Activated B cell treated with CpG ODN at 0.5 μM for 24 hours (primary cell): ENCODE measurements around the gene HS6ST3. TPM values are rescaled to one million over a fixed set of nuclear protein-coding genes. Genes with fewer than 3 reads are reported as not detected.
"Not testable (repeated sequence)": the region's sequence is repeated elsewhere in the genome, so short reads cannot be mapped to it uniquely, and the experiment has no call there.

ENCODE experiments used
- ATAC-seq: fragments of 200-7000 bp; cut with Tn5 transposase; one replicate; pipeline ENCODE4 v1.10.0; 2021; ENCODE audit warnings: low read depth, mild to moderate bottlenecking, moderate library complexity
- CTCF ChIA-PET: fragments of 350-600 bp; sonication (Branson Sonifier 250); formaldehyde crosslinking; loops from one replicate; lab custom pipeline; 2021; ENCODE audit warnings: antibody characterized with exemption; lab: Charles Lee
- POLR2A ChIA-PET: fragments of 350-600 bp; sonication (Branson Sonifier 250); formaldehyde crosslinking; loops from one replicate; lab custom pipeline; 2021; ENCODE audit warnings: antibody characterized with exemption; lab: Charles Lee
- DNase-seq: peaks from one replicate; pipeline ENCODE4 v3.0.0; 2022
- H3K27ac Mint-ChIP-seq: one replicate; pipeline ENCODE4 v1.8.0; 2020; ENCODE audit warnings: mixed read lengths
- H3K27me3 Mint-ChIP-seq: one replicate; pipeline ENCODE4 v1.8.0; 2021; ENCODE audit warnings: mixed read lengths
- H3K36me3 Mint-ChIP-seq: one replicate; pipeline ENCODE4 v1.8.0; 2021; ENCODE audit warnings: low read depth, mixed read lengths
- H3K4me1 Mint-ChIP-seq: one replicate; pipeline ENCODE4 v1.8.0; 2021; ENCODE audit warnings: mixed read lengths
- H3K4me3 Mint-ChIP-seq: one replicate; pipeline ENCODE4 v1.8.0; 2020; ENCODE audit warnings: mild to moderate bottlenecking, mixed read lengths
- H3K9me3 Mint-ChIP-seq: one replicate; pipeline ENCODE4 v1.8.0; 2020; ENCODE audit warnings: mixed read lengths
- intact Hi-C: fragments of 100-400 bp; cut with micrococcal nuclease; formaldehyde crosslinking; loops from one replicate; pipeline ENCODE4 v1.15.1; 2024
- total RNA-seq: library from RNA; stranded (reverse); gene quantifications from 2 replicates; pipeline ENCODE4 v1.2.3, GENCODE V29; 2022
- TF ChIP-seq, protein P1 (sequence below): fragments of 200-600 bp; IDR thresholded peaks from one replicate; pipeline ENCODE4 v1.8.0; 2022; ENCODE audit warnings: antibody characterized with exemption, mild to moderate bottlenecking

The HS6ST3 gene
- total RNA-seq, 1 donor from 2014 or later = not detected

DNA sequence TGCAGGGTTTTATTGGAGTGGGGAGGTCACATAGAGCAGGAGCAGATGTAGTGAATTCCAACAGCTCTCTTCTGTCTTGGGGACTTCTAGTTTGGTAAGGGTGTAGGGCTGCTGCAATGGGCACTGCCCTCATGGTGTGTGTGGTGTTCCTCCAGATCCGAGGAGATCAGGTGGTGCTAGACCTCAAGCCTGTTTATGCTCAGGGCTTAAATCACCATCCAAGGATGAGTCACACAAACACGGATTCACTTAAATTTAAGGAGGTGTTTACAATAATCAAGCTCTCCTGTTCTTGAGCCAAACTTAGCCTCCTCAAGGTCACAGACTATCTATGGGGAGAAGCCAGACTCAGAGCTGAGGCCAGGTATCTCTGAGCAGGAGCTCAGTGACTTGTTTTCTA is 23.0 kb downstream of the HS6ST3 start:
- H3K27me3 Mint-ChIP-seq = no peaks in the 10 kb centered on the region
- TF ChIP-seq, protein P1, sequence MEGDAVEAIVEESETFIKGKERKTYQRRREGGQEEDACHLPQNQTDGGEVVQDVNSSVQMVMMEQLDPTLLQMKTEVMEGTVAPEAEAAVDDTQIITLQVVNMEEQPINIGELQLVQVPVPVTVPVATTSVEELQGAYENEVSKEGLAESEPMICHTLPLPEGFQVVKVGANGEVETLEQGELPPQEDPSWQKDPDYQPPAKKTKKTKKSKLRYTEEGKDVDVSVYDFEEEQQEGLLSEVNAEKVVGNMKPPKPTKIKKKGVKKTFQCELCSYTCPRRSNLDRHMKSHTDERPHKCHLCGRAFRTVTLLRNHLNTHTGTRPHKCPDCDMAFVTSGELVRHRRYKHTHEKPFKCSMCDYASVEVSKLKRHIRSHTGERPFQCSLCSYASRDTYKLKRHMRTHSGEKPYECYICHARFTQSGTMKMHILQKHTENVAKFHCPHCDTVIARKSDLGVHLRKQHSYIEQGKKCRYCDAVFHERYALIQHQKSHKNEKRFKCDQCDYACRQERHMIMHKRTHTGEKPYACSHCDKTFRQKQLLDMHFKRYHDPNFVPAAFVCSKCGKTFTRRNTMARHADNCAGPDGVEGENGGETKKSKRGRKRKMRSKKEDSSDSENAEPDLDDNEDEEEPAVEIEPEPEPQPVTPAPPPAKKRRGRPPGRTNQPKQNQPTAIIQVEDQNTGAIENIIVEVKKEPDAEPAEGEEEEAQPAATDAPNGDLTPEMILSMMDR = no peak
- POLR2A ChIA-PET = no interaction called here
- H3K36me3 Mint-ChIP-seq = no peaks in the 10 kb centered on the region
- intact Hi-C loops = no loop called here
- no peak overlapping the region for H3K27ac Mint-ChIP-seq
- H3K4me3 Mint-ChIP-seq = no peak overlapping the region
- CTCF ChIA-PET = no interaction called here
- H3K4me1 Mint-ChIP-seq = no peaks in the 10 kb centered on the region
- H3K9me3 Mint-ChIP-seq = peaks cover 7% of the 10 kb centered on the region
- DNase-seq = no peak
- no peak for ATAC-seq

DNA sequence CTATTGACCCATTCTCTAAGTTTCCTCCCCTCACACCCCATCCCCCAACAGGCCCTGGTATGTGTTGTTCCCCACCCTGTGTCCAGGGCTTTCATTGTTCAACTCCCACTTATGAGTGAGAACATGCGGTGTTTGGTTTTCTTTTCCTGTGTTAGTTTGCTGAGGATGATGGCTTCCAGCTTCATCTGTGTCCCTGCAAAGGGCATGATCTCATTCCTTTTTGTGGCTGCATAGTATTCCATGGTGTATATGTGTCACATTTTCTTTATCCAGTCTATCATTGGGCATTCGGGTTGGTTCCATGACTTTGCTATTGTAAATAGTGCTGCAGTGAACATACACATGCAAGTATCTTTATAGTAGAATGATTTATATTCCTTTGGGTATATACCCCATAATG is 25.5 kb downstream of the HS6ST3 start:
- H3K27ac Mint-ChIP-seq, ATAC-seq, CTCF ChIA-PET, H3K4me1 Mint-ChIP-seq, intact Hi-C loops, H3K36me3 Mint-ChIP-seq, H3K9me3 Mint-ChIP-seq, POLR2A ChIA-PET, H3K4me3 Mint-ChIP-seq, DNase-seq, H3K27me3 Mint-ChIP-seq: not testable (repeated sequence)

DNA sequence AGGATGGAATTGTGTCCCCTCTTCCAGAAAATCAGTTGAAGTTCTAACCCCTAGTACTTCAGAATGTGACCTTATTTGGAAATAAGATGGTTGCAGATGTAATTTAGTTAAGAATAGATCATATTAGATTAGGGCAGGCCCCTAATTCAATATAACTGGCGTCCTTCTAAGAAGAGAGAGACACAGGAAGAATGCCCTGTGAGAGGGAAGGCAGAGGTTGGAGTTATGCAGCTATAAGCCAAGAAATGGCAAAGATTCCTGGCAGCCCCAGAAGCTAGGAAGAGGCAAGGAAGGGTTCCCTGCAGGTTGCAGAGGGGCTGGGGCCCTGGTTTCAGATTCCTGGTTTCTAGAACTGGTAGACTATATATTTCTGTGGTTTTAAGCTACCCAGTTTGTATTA is 30.0 kb downstream of the HS6ST3 start:
- TF ChIP-seq, protein P1 = no peak
- Mint-ChIP-seq H3K36me3 (no peaks in the 10 kb centered on the region), H3K4me1 (no peaks in the 10 kb centered on the region), H3K9me3 (no peaks in the 10 kb centered on the region), H3K27me3 (no peaks in the 10 kb centered on the region), H3K4me3 (no peak overlapping the region), H3K27ac (no peak overlapping the region)
- CTCF ChIA-PET = no interaction called here
- ATAC-seq (no peak), DNase-seq (no peak)
- POLR2A ChIA-PET = no interaction called here
- intact Hi-C loops = no loop called here

DNA sequence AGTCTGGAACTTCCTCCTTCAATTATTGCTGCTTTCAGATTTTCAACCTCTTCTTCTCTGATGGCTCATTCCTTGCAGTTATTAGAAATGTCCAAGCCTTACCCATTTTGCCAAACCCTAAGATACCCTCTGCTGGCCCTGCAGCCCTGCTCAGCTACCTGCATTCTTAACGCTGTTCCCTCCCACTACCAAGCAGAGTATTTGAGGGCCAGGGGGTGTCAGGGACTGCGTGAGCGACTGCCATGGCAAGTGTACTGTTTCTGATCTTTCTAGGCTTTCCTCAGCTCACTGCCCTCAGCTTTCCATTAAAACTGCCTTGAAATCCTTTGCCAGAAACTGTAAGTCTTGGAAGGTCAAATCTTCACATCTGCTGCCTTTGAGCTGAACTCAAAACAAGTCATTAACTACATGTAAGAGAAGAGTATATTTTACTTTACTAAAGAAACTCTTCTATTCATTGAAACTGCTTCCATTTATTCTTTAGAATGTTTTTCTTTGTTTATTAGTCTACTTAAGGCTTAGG is 41.0 kb downstream of the HS6ST3 start:
- POLR2A ChIA-PET = no interaction called here
- Mint-ChIP-seq H3K9me3 (no peaks in the 10 kb centered on the region), H3K27ac (no peak overlapping the region), H3K4me3 (no peak overlapping the region), H3K27me3 (no peaks in the 10 kb centered on the region), H3K36me3 (no peaks in the 10 kb centered on the region), H3K4me1 (no peaks in the 10 kb centered on the region)
- CTCF ChIA-PET = no interaction called here
- intact Hi-C loops = no loop called here
- ATAC-seq (no peak), DNase-seq (no peak)
- TF ChIP-seq, protein P1 = no peak

GRCh38 chr13:96141032-96141431 is 51.1 kb downstream of the HS6ST3 start:
- CTCF ChIA-PET = no interaction called here
- intact Hi-C loops = no loop called here
- Mint-ChIP-seq H3K36me3 (no peaks in the 10 kb centered on the region), H3K4me1 (no peaks in the 10 kb centered on the region), H3K27me3 (no peaks in the 10 kb centered on the region), H3K27ac (no peak overlapping the region), H3K4me3 (no peak overlapping the region), H3K9me3 (no peaks in the 10 kb centered on the region)
- POLR2A ChIA-PET = no interaction called here
- no peak for DNase-seq
- no peak for ATAC-seq
- TF ChIP-seq, protein P1 = no peak

- no peak for DNase-seq
- ChIA-PET CTCF (no interaction called here), POLR2A (no interaction called here)
- no peak overlapping the region for H3K27ac Mint-ChIP-seq
- H3K36me3 Mint-ChIP-seq = no peaks in the 10 kb centered on the region
- H3K4me3 Mint-ChIP-seq = no peak overlapping the region
- H3K27me3 Mint-ChIP-seq = no peaks in the 10 kb centered on the region
- H3K4me1 Mint-ChIP-seq = no peaks in the 10 kb centered on the region
- intact Hi-C loops = no loop called here
- no peaks in the 10 kb centered on the region for H3K9me3 Mint-ChIP-seq
- ATAC-seq = no peak
- TF ChIP-seq, protein P1 = no peak
Observed at GRCh38 chr13:96159725-96160124, 69.8 kb downstream of the HS6ST3 start.
